GM21526 (cell line): Measurements from ENCODE around the gene CD63.
A peak's percentile ranks its signal among the peaks of the same experiment; 100 is the strongest.
"Not testable (repeated sequence)": the region's sequence is repeated elsewhere in the genome, so short reads cannot be mapped to it uniquely, and the experiment has no call there.

Experiments
- ATAC-seq: cut with Tn5 transposase; IDR thresholded peaks from one replicate; pipeline ENCODE4 v1.9.1; 2021; ENCODE audit warnings: moderate library complexity; ENCODE audit not compliant: unreplicated experiment, low FRiP score

CD63 gene

GRCh38 chr12:55728939-55729818 lies at the start of gene CD63:
CD63 (minus strand) TSS chr12:55729009; CDS start chr12:55728341, 668 bp downstream.
- peak; percentile 57 for ATAC-seq

- no peak for ATAC-seq
Observed at GRCh38 chr12:55777856-55778255, 49.0 kb upstream of the CD63 start.

GRCh38 chr12:55771736-55772135 lies 42.9 kb upstream of the CD63 start:
- no peak for ATAC-seq

- ATAC-seq: no peak
Observed at GRCh38 chr12:55767156-55767555, 38.3 kb upstream of the CD63 start.

GRCh38 chr12:55765736-55766290 lies 37.0 kb upstream of the CD63 start:
- ATAC-seq: no peak

GRCh38 chr12:55762646-55763045 lies 33.8 kb upstream of the CD63 start:
- no peak for ATAC-seq

GRCh38 chr12:55760663-55761062 lies 31.9 kb upstream of the CD63 start:
- no peak for ATAC-seq

GRCh38 chr12:55758575-55758974 lies 29.8 kb upstream of the CD63 start:
- ATAC-seq: not testable (repeated sequence)

- no peak for ATAC-seq
Observed at GRCh38 chr12:55757701-55758100, 28.9 kb upstream of the CD63 start.

- ATAC-seq: no peak
Observed at GRCh38 chr12:55755246-55755645, 26.4 kb upstream of the CD63 start.

- no peak for ATAC-seq
Observed at GRCh38 chr12:55748230-55748993, 19.6 kb upstream of the CD63 start.

- ATAC-seq: no peak
Observed at GRCh38 chr12:55746913-55747231, 18.1 kb upstream of the CD63 start.

GRCh38 chr12:55746174-55746912 lies 17.5 kb upstream of the CD63 start:
- ATAC-seq: no peak

GRCh38 chr12:55745361-55746173 lies 16.8 kb upstream of the CD63 start:
- ATAC-seq: no peak

- ATAC-seq: no peak
Observed at GRCh38 chr12:55744340-55745030, 15.7 kb upstream of the CD63 start.

GRCh38 chr12:55743406-55744339 lies 14.9 kb upstream of the CD63 start:
- ATAC-seq: peak; percentile 37

- peak; percentile 19 for ATAC-seq
Observed at GRCh38 chr12:55742719-55743405, 14.1 kb upstream of the CD63 start, which contains the start of gene GDF11. GDF11 (plus strand) TSS chr12:55743122; CDS start chr12:55743317, 195 bp downstream.
